Limb (tissue), 2 donors: ENCODE measurements around the gene TMEM109.

Source experiments
- DNase-seq, 2 donors: peaks; one replicate each; pipeline ENCODE4 v3.0.0-alpha.2; 2016; ENCODE audit errors: extremely low spot score in 2 of 2

The TMEM109 gene

DNA sequence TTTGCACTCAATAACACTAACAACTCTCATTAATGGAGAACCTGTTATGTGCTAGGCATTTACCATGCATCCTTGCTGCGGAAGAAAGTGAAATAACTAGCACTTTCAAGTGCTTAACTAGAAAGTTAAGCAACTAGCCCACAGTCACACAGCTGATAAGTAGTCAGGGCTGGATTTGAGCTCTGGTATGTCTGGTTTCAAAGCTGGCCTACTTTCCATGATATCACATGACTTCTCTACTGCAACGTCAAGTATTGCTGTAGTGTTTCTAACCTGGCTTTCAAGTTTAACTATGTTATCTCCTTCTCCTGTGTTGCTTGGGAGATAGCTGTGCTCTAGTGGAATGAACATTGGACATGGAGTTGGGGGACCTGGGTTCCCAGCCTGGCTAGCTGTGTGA, 25.9 kb downstream of the TMEM109 start:
- no peak for DNase-seq

DNA sequence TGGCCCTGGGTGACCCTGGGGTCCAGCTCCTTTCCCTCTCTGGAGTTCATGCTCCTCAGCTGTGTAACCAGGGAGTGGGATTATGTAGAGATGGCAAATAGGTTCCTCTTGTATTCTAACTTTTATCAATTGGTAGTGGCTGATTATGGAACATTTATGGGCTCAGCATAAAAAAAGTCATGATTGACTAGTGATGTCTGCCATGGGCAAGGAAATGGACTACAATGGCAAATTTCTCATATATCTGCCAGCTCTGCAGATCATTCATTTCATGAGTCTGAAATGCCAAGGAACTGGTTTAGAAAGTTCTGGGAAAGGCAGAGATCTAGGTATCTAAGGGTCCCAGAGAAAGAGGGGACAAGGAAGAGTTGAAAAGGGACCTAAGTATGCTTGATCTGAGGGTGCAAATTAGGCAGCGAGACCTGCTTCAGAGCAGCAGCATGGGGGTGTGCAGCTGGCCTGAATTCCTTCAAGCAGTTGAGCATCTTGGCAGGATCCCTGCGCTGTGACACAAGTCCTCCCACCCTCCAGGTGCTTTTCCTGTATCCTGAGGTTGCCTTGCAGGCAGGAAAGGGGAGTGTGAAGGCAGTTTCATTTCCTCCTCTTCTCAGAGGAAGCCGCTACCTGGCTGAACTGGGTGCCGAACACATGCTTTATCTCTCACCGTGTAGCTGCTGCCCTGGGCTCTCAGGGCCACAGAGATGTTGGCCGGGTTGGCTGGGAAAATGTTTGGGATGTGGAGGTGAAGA, 27.6 kb downstream of the TMEM109 start:
- no peak for DNase-seq

DNA sequence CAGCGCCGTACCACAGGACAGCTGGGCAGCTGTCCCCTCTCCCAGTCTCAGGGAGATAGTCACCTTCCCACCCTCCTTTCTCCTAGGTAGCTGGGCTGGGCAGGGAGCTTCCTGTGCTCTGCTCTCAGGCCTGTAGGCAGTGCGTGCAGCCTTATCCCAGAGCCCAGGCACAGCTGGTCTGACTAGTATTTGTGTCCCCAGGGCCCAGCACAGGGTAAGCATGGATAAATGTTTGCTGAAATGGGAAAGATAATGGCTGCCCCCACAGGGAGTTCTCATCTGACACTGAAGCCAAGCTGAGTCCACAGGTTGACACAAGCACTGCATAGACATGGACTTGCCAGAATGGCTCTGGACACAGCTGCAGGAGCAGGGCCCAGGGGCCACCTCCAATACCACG, 28.3 kb downstream of the TMEM109 start:
- no peak for DNase-seq

DNA sequence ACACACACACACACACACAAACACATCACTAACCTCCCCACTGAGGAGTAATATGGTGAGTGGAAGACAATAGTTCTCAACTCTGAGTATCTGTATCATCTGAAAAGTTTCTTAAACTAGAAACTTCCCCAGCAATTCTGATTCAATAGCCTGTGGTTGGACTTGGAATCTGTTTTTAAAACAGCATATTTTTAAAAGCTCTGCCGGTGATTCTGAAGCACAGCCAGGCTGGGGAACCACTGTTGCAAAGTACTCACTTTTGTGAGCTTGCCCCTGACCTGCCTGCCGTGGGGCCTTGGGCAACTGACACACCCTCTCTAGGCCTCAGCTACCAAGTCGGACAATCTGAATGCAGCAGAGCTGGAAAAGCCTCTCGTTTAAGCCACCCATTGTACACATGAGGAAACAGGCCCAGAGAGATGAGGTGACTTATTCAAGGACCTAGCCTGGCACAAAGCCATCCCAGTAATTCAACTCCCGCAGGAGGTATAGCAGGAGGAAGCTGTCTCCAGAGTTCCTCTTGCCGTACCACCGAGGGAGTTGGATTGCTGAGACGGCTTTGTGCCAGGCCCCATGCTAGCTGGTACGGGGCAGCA, 29.1 kb downstream of the TMEM109 start:
- DNase-seq = no peak

DNA sequence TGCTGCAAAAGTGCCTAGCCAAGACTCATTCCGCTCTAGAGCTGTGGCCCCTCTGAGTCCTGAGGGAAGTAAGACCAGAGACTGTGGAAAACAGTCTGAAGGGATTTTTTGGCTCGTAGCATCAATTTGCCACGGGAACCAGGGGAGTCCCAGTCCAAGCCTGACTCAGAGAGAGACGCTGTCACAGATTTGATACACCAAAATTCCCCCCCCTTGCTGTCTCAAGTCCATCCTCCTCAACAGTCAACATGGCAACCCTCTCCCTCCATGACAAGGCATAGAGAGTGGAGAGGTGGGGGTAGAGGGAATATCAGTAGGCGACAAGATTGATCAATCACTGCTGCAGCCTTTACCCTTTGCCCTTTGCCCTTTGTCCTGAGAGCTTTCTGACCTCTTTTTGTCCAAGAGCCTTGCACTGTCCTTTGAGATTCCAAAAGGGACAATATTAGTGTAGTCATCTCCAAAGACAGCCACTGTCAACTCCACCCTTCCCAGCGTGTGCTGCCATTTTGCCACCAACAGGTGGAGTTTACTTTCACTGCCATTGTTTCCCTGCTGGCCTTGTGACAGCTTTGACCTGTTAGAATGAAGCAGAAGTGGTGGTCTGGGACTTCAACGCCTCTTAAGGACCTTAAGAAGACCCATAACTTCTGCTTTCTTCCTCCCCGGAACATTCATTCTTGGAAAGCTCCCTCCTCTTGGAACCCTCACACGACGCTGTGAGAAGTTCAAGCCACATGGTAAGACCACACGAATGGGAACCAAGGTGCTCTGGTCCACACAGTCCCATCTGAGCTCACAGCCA, 30.7 kb downstream of the TMEM109 start:
- no peak for DNase-seq

DNA sequence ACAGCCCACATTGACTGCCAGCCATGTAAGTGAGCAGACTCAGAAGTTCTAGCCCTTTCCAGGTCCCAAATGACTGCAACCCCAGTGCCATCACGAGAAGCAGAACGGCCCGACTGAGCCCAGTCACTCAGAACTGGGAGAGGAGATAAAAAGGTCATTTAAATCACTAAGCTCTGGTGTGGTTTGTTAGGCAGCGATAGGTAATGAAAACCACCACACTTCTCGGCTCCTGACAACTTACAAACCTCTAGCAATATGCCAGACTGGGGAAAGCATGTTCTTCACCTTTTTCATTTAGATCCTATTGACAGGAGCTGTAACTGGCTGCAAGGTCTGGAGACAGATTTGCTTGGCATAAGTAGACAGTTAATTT, 31.3 kb downstream of the TMEM109 start:
- no peak for DNase-seq

DNA sequence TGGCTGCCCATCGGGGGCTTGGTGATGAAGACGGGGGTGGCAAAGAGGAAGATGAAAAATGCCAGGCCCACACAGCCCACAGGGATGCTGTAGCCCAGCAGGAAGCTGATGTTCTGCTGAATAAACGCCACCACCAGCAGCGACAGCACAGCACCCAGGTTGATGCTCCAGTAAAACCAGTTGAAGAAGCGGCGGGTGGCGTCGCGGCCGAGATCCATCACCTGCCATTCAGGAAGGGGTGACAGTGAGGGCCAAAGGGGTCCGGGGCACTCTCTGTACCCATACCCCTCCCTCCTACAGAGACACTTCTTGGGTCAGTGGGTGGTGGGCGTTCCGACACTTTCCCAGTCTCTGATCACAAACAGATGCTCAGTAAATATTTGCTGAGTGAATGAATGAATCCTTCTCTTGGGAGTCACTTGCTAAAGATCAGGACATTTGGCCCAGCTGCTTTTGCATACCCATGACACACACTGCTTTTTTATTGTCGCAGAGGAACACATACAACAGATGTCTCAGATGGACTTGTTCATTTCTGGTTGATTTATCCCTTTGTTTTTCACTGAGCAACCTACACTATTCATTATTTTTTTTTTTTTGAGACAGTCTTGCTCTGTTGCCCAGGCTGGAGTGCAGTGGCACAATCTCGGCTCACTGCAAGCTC, 32.8 kb downstream of the TMEM109 start:
- DNase-seq = no peak

DNA sequence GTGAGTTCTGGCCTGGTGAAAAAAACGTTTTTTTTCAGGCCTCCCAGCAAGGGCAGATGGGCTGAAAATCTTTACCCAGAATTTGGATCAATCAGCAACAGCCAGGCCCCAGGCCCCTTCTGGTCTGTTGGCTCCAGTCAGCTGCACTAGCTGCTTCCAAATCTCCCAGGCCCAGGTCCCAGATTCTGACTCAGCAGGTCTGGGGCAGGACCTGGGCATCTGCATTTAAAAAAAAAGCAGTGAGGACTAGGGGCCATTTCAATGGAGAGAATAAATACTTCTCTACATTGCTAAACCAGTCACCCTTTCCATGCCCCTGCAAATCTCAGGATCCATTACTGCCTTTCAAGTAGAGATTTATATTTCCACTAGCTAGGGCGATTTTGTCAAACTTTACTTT, 33.7 kb downstream of the TMEM109 start:
- DNase-seq = no peak

DNA sequence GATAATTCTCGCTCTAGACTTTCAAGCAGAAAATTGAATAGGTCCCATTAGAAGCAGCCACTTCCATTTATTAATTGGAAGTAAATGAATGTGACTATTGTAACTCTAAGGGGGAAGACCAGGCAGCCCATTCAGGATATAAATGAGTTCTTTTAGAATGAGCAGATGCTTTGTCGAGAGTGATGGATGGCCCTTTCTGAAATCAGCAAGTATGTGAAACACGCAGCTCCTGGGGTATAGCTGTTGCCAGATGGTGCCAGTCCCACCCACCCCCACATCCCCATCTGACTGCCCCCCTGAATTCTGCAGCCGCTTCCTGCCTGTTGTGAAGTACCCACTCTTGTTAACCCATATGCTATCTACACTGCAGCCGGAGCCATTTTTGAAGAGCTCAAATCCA, 34.3 kb downstream of the TMEM109 start:
- DNase-seq = peak in 1 of 2 donors; percentile 40

DNA sequence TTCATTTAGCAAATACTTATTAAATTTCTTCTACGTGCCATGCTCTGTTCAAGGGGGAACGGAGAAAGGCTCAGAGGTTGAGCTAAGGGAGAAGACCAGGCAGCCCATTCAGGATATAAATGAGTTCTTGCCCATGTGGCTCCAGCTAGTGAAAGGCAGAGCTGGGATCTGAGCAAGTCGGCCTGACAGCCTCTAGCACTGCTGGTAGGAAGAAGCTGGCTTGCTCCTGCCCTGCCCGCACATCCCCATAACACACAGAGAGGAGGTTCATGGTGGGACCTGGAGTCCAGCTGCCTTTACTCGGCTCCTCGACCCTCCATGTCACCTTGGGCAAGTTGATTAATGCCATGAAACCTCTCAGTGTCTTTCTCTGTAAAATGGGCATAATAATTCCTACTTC, 36.1 kb downstream of the TMEM109 start:
- DNase-seq = no peak

DNA sequence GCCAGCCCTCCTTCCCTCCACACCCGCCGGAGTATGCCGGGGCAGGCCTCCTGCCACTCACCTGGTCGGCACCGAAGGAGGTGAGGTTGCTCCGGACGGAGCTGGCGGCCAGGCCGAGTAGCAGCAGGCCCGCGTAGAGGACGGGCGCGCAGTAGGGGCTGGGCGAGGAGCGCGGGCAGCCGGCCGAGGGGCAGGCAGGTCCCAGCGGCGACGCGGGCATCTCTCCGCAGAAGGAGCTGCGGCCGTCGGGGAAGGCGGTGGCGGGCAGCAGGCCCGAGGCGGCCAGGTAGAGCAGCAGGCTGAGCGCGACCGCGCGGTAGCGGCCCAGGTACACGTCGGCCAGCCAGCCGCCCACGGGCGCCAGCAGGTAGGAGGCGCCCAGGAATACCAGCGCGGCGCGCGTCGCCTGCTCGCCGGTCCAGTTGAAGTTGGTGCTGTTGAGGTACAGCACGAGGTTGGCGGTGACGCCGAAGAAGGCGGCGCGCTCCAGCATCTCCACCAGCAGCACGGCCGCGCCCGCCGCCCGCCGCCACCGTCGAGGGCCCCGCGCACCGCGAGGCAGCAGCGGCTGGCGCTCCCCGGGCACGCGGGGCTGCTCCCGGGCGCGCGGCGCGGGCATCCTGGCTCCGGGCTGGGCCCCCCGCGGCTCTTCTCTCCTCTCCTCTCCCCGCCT, 37.1 kb downstream of the TMEM109 start:
- DNase-seq = no peak

DNA sequence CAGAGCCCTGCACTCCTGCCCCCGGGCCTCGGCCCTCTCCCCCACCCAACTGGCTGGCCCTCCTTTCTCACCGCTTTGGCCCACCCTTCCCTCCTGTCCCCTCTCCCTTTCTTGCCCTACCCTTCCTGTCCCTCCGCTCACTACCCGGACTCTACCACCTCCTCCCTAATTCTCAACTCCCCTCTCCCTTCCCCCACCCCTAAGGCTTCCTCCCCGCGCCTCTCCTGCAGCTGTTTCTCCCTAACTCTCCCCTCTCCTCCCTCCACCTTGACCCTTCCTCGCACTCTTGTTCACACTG, 37.6 kb downstream of the TMEM109 start:
- no peak for DNase-seq

DNA sequence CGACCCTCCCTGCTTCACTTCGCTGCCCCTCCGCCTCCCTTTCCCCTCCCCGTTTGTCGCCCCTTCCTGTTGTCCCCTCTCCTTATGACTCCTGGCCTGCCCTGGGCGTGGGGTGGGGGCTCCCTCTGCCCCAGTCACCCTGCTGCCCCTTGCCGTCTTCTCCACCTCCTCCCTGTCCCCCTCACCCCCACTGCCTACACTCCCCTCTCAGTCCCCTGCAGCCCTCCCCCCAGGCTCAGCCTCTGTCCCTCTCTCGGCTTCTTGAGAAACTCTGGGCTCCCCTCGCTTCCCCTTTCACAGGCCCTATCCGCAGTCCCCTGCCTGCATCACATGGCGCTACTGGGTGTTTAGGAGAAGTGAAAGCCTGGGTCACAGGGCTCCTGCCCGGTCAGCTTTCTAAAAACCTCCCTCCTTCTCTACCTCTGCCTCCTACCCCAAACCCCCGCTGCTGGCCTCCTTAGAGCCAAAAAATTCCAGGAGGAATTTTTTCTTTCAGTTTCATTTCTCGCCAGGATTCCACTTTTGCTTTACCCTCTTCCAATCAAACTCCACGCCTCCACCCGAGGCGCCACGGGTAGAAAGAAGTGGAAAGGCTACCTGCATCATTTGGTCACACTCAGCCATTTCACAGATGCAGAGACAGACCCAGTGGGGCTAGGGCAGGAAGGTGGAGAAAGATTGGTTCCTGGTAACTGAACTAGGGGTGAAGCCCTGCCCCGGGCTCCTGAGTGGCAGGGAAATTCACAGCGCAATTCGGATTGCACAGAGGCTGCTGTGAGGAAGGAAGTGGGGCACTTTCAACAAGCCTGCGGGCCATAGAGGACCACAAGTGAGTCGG, 38.2 kb downstream of the TMEM109 start, which contains the start of gene SLC15A3:
Gene SLC15A3, minus strand, starts transcription at position 273 of the 838 bp plus-strand sequence. CDS start 625 bp downstream, outside the sequence.
- no peak for DNase-seq

DNA sequence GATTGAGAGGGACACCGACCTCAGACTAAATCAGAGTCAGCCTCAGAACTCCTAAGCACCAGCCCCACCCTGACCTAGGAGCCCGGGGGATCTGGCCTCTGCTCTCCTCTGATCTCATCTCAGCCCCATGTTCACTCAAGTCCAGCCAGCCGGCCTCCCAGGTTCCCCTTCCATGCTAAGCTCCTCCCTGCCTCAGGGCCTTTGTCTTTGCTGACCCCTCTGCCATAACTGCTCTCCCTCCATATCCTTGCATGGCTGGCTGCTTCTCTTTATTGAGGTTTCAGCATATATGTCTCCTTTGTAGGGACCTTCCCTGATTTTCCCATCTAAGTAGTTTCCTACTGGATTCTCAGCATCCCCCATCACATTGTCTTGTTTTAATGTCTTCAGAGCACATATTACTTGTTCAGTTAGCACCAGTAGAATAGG, 38.8 kb downstream of the TMEM109 start:
- DNase-seq = no peak

DNA sequence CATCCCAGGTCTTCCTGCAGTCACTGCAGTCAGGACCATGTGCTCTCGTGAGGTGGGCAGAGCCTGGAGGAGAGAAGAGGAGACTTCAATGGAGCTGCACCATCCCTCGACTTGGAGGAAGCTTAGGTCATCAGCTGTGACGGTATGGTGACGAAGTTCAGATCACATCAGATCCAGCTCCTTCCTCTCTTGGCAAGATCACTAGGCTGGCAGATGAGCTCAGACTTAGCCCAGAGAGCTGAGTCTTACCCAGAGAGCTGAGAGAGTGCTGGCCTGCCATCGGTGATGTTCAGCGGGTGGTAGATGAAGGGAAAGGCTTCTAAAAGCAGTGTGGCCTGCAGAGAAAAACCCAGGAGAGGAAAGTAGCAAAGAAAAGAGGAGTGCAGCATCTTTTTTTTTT, 39.8 kb downstream of the TMEM109 start:
- no peak for DNase-seq

DNA sequence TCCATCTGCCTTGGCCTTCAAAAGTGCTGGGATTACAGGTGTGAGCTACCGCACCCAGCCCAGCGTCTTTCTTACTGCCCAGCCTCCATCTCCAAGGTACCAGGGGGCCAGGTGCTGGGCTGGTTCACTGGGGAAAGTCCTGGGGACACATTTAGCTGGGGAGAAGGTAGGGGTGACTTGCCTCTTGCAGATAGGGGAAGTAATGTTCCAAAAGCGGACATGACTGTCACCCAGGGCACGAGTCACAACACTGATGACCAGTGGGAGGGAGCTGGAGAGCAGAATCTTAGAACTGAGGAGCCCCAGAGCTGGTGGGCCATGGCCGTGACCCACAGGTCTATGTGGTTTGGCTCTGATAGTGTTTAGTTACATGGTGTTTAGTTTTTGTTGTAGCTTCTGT, 40.5 kb downstream of the TMEM109 start:
- DNase-seq = no peak

DNA sequence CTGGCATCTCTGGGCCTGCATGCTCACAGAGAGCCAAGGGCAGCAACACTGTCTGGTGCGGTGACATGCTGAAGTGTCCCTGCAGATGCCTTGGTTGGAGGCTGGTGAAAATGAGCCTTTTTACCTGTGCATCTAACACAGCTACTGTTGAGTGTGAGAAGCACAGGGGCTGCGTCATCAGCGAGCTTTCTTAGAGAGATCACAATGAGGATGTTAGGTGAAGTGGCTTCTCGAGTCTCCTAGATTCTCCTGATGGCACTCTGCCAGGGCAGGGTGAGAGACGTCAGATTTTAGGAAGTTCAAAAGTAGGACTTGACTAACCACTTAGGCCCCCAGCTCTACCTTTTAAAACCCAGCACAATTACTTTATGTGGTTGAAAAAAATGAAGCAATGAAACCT, 41.6 kb downstream of the TMEM109 start:
- DNase-seq = no peak

DNA sequence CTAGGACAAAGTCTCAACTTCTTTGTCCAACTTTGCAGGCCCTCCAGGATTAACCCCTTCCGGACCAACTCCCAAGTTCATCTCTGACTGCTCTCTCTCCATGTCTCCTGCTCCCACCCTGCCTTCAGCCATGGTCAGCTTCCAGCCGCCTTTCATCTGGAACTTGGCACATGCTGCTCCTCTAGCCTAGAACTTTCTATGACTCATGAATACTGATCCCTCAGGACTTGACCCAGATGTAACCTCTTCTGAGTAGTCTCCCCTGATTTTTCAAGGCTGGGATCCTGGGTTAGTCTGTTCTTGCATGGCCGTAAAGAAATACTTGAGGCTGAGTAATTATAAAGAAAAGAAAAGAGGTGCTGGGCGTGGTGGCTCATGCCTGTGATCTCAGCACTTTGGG, 43.2 kb downstream of the TMEM109 start:
- DNase-seq = no peak

DNA sequence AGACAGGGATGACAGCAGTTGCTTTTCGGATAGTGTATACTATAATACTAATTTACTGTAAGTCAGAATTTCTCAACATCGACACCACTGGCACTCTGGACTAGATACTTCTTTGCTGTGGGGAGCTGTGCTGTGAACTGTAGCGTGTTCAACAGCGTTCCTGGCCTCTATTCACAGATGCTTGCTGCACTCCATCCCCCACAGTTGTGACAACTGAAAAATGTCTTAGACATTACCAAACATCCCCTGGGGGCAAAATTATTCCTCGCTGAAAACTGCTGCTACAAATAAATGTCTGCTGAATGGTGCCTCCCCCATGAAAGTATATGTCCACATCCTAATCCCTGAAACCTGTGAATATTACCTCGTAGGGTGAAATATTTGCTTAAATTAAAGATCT, 45.5 kb downstream of the TMEM109 start:
- DNase-seq = no peak

DNA sequence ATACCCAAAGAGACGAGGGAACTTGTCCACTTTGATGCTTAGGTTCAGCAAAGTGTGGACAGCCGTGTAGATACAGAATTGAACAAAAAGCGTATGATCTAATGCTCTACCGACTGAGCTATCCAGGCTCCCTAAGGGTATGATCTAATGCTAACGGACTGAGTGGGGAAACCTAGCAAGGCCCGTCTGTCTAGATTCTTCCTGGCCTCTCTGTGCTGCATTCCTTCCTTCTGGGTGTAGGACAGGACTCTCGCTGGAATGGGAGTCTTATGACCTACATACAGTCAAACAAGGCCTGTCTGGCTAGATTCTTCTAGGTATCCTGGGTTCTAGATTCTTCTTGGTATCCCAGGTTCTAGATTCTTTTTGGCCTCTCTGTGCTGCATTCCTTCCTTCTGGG, 46.4 kb downstream of the TMEM109 start:
- DNase-seq = no peak

DNA sequence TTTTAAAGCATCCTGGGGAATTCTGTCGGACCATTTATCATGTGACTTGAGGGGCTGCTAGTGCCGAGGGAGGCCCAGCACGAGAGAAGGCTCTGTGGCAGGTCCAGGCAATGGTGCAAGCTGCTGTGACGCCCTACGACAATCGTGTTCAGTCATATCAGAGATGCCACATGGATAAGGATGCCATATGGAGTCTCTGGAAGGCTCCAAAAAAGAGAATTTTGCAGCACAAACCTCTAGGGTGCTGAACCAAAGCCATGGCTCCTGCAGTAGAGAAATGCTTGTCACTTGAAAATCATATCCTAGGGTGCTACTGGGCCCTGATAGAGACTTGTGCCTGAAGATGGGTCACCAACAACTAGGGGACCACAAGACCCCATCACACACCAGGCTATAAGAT, 50.8 kb downstream of the TMEM109 start:
- DNase-seq = no peak
